ENCODE data around the gene ROGDI.

ROGDI gene

DNA sequence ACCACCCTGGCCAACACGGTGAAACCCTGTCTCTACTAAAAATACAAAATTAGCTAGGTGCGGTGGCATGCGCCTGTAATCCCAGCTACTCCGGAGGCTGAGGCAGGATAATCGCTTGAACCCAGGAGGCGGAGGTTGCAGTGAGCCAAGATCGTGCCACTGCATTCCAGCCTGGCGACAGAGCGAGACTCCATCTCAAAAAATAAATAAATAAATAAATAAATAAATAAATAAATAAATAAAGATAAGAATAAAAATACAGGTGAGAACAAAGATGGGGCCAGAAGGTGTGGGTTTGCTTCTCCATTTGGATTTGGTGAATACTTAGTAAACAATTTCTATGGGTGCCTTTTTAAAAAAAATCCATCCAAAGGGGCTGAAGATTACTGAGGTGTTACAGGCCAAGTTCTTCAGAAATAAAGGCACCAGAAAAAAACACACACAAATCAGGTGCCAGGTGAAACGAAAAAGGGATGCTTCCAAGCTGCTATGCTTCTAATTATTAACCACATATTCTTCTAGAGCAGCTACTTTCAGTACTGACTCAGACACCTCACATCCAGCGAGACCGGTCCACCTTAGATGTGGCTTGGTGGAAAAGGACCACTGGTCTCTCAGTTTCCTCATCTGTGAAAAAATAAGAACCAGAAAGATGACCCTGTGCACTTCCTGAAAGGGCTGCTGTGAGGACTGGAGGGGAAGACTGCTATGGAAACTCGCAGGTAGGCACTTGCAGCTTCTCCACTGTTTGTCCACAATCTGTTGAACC lies 35.5 kb upstream of the ROGDI start:
- H2AK5ac ChIP-seq (ENCODE audit: low read depth, low read length): no peak overlapping the region
- peaks cover 42 to 97% of the 10 kb centered on the region in 2 donors for H3K36me3 ChIP-seq (replicated peaks in 1 of 2; ENCODE audit: control insufficient read depth in 2 of 2, insufficient read depth in 2 of 2, low read length in 2 of 2)
- no peak overlapping the region for H4K91ac ChIP-seq (ENCODE audit: low read depth, low read length, poor library complexity)
- H3K18ac ChIP-seq (ENCODE audit: low read length): no peak overlapping the region
- H3K27ac ChIP-seq (replicated peaks; ENCODE audit: low read length): no peak overlapping the region
- H3K4me1 ChIP-seq (ENCODE audit: control insufficient read depth in 2 of 2, insufficient read depth in 1 of 2, low read depth in 1 of 2, low read length in 2 of 2): no peaks in the 10 kb centered on the region
- H4K8ac ChIP-seq (ENCODE audit: low read depth, low read length): no peak overlapping the region
- H3K4ac ChIP-seq (ENCODE audit: low read length): no peak overlapping the region
- no peak overlapping the region for H2BK5ac ChIP-seq (ENCODE audit: low read length)
- H2AFZ ChIP-seq (ENCODE audit: low read length): no peak overlapping the region
- H3K4me2 ChIP-seq (ENCODE audit: insufficient read depth, low read length, poor library complexity, severe bottlenecking): no peak overlapping the region
- no peaks in the 10 kb centered on the region for H3K9me3 ChIP-seq (replicated peaks in 1 of 2; ENCODE audit: control insufficient read depth in 2 of 2, insufficient read depth in 1 of 2, low read depth in 1 of 2, low read length in 2 of 2)
- no peak overlapping the region for H2BK120ac ChIP-seq (ENCODE audit: low read depth, low read length)
- no peak overlapping the region for H3K9ac ChIP-seq (ENCODE audit: low read depth, low read length, poor library complexity)
- H2BK12ac ChIP-seq (ENCODE audit: low read length): no peak overlapping the region
- no peak overlapping the region for H3K4me3 ChIP-seq (ENCODE audit: low read length in 2 of 2)
- no peak for DNase-seq (ENCODE audit: low spot score)
- no peak overlapping the region for H3K23ac ChIP-seq (ENCODE audit: low read depth, low read length, poor library complexity)
- H2BK15ac ChIP-seq (ENCODE audit: low read length): no peak overlapping the region
- WGBS, 2 donors (ENCODE audit: extremely low coverage in 2 of 2, insufficient read length in 2 of 2, insufficient replicate concordance in 1 of 2): no CpG with 5 or more reads among the region's 13 CpGs
- peaks cover 3% of the 10 kb centered on the region for H3K79me1 ChIP-seq (ENCODE audit: low read depth, low read length)
- H3K14ac ChIP-seq (ENCODE audit: low read length): no peak overlapping the region
- H3K27me3 ChIP-seq (ENCODE audit: control insufficient read depth in 3 of 3, insufficient read depth in 3 of 3, low read depth in 1 of 3, low read length in 3 of 3): no peaks in the 10 kb centered on the region

DNA sequence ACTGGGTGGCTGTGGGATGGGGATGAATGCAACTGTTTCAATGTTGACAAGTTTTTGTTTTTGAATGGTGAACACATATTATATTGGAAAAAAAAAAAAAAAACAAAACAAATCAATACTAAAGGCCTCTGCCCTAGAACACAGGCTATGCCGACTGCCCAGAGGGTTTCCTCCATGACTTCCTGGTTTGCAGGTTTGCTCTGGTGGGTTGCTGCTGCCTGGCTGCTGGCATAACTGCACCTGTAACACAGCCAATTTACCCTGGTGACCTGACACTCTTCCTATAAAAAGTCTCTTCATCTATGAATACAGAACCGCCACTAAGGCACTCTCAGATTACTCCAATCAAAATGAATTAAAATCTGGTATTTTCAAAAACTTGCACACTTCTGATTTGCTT lies 34.3 kb upstream of the ROGDI start:
- H3K36me3 ChIP-seq (replicated peaks in 1 of 2; ENCODE audit: control insufficient read depth in 2 of 2, insufficient read depth in 2 of 2, low read length in 2 of 2): peaks cover 47 to 97% of the 10 kb centered on the region in 2 donors
- no peak overlapping the region for H2BK12ac ChIP-seq (ENCODE audit: low read length)
- H3K4me2 ChIP-seq (ENCODE audit: insufficient read depth, low read length, poor library complexity, severe bottlenecking): no peak overlapping the region
- no peak overlapping the region for H3K18ac ChIP-seq (ENCODE audit: low read length)
- H3K9ac ChIP-seq (ENCODE audit: low read depth, low read length, poor library complexity): no peak overlapping the region
- H2BK15ac ChIP-seq (ENCODE audit: low read length): no peak overlapping the region
- H3K79me1 ChIP-seq (ENCODE audit: low read depth, low read length): peaks cover 3% of the 10 kb centered on the region
- no peak overlapping the region for H2AK5ac ChIP-seq (ENCODE audit: low read depth, low read length)
- no peaks in the 10 kb centered on the region for H3K4me1 ChIP-seq (ENCODE audit: control insufficient read depth in 2 of 2, insufficient read depth in 1 of 2, low read depth in 1 of 2, low read length in 2 of 2)
- no peak overlapping the region for H2AFZ ChIP-seq (ENCODE audit: low read length)
- no peak overlapping the region for H4K91ac ChIP-seq (ENCODE audit: low read depth, low read length, poor library complexity)
- no peak overlapping the region for H3K27ac ChIP-seq (replicated peaks; ENCODE audit: low read length)
- H3K4me3 ChIP-seq (ENCODE audit: low read length in 2 of 2): no peak overlapping the region
- no peak overlapping the region for H3K4ac ChIP-seq (ENCODE audit: low read length)
- no peak for DNase-seq (ENCODE audit: low spot score)
- no peak overlapping the region for H2BK5ac ChIP-seq (ENCODE audit: low read length)
- no peak overlapping the region for H2BK120ac ChIP-seq (ENCODE audit: low read depth, low read length)
- no peaks in the 10 kb centered on the region for H3K27me3 ChIP-seq (ENCODE audit: control insufficient read depth in 3 of 3, insufficient read depth in 3 of 3, low read depth in 1 of 3, low read length in 3 of 3)
- no peak overlapping the region for H4K8ac ChIP-seq (ENCODE audit: low read depth, low read length)
- H3K14ac ChIP-seq (ENCODE audit: low read length): no peak overlapping the region
- no peaks in the 10 kb centered on the region for H3K9me3 ChIP-seq (replicated peaks in 1 of 2; ENCODE audit: control insufficient read depth in 2 of 2, insufficient read depth in 1 of 2, low read depth in 1 of 2, low read length in 2 of 2)
- no peak overlapping the region for H3K23ac ChIP-seq (ENCODE audit: low read depth, low read length, poor library complexity)
- WGBS, 2 donors (ENCODE audit: extremely low coverage in 2 of 2, insufficient read length in 2 of 2, insufficient replicate concordance in 1 of 2): no CpG with 5 or more reads among the region's 2 CpGs

- H3K23ac ChIP-seq (ENCODE audit: low read depth, low read length, poor library complexity): no peak overlapping the region
- no peak for DNase-seq (ENCODE audit: low spot score)
- H3K27ac ChIP-seq (replicated peaks; ENCODE audit: low read length): no peak overlapping the region
- H3K4ac ChIP-seq (ENCODE audit: low read length): no peak overlapping the region
- H3K9ac ChIP-seq (ENCODE audit: low read depth, low read length, poor library complexity): no peak overlapping the region
- H4K8ac ChIP-seq (ENCODE audit: low read depth, low read length): no peak overlapping the region
- WGBS, 2 donors (ENCODE audit: extremely low coverage in 2 of 2, insufficient read length in 2 of 2, insufficient replicate concordance in 1 of 2): no CpG with 5 or more reads among the region's 1 CpG
- H4K91ac ChIP-seq (ENCODE audit: low read depth, low read length, poor library complexity): no peak overlapping the region
- no peak overlapping the region for H3K4me2 ChIP-seq (ENCODE audit: insufficient read depth, low read length, poor library complexity, severe bottlenecking)
- H2BK12ac ChIP-seq (ENCODE audit: low read length): no peak overlapping the region
- H3K18ac ChIP-seq (ENCODE audit: low read length): no peak overlapping the region
- H3K36me3 ChIP-seq (replicated peaks in 1 of 2; ENCODE audit: control insufficient read depth in 2 of 2, insufficient read depth in 2 of 2, low read length in 2 of 2): peaks cover 50 to 95% of the 10 kb centered on the region in 2 donors
- peaks cover 3% of the 10 kb centered on the region for H3K79me1 ChIP-seq (ENCODE audit: low read depth, low read length)
- H3K14ac ChIP-seq (ENCODE audit: low read length): no peak overlapping the region
- no peak overlapping the region for H2BK120ac ChIP-seq (ENCODE audit: low read depth, low read length)
- no peak overlapping the region for H2BK5ac ChIP-seq (ENCODE audit: low read length)
- H2AFZ ChIP-seq (ENCODE audit: low read length): no peak overlapping the region
- no peak overlapping the region for H3K4me3 ChIP-seq (ENCODE audit: low read length in 2 of 2)
- no peak overlapping the region for H2AK5ac ChIP-seq (ENCODE audit: low read depth, low read length)
- no peaks in the 10 kb centered on the region for H3K27me3 ChIP-seq (ENCODE audit: control insufficient read depth in 3 of 3, insufficient read depth in 3 of 3, low read depth in 1 of 3, low read length in 3 of 3)
- no peaks in the 10 kb centered on the region for H3K4me1 ChIP-seq (ENCODE audit: control insufficient read depth in 2 of 2, insufficient read depth in 1 of 2, low read depth in 1 of 2, low read length in 2 of 2)
- H2BK15ac ChIP-seq (ENCODE audit: low read length): no peak overlapping the region
- peaks cover 0 to 1% of the 10 kb centered on the region in 2 donors for H3K9me3 ChIP-seq (replicated peaks in 1 of 2; ENCODE audit: control insufficient read depth in 2 of 2, insufficient read depth in 1 of 2, low read depth in 1 of 2, low read length in 2 of 2)
Observed at GRCh38 chr16:4833584-4833983, 31.2 kb upstream of the ROGDI start.

DNA sequence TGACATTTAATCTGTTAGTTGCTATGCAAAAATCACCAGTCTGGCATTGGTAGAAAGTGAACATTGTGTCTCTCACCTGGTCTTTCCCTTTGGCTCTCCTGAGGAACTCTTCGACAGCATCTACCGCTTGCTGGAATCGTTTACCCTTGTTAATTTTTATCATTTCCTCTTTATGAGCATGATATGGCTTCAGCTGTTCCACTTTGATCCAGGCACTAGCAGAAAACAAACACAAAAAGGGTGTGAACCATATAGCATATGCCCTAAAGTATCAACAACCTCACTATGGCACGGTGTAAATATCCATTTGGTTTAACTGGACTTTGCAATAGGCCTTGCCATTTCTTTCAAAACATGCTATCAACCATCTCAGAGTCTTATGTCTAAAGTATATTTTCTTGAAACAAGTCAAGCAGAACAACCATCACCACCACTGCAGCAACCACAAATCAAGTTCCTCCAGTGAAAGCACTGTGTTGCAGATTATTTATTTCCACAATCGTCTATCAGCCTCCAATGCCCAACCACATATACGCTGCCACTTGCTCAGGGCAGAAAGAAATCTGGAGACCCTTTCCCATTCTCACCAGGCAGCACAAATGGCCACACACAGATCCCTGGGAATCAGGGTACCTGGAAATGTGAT lies 30.4 kb upstream of the ROGDI start:
- Histone ChIP-seq H4K91ac (ENCODE audit: low read depth, low read length, poor library complexity) (no peak overlapping the region), H2BK12ac (ENCODE audit: low read length) (no peak overlapping the region), H3K79me1 (ENCODE audit: low read depth, low read length) (peaks cover 3% of the 10 kb centered on the region), H3K9ac (ENCODE audit: low read depth, low read length, poor library complexity) (no peak overlapping the region), H3K14ac (ENCODE audit: low read length) (no peak overlapping the region), H2AFZ (ENCODE audit: low read length) (no peak overlapping the region), H3K36me3 (replicated peaks in 1 of 2; ENCODE audit: control insufficient read depth in 2 of 2, insufficient read depth in 2 of 2, low read length in 2 of 2) (peaks cover 49 to 93% of the 10 kb centered on the region in 2 donors), H4K8ac (ENCODE audit: low read depth, low read length) (no peak overlapping the region), H3K18ac (ENCODE audit: low read length) (no peak overlapping the region), H3K27me3 (ENCODE audit: control insufficient read depth in 3 of 3, insufficient read depth in 3 of 3, low read depth in 1 of 3, low read length in 3 of 3) (no peaks in the 10 kb centered on the region), H3K4me1 (ENCODE audit: control insufficient read depth in 2 of 2, insufficient read depth in 1 of 2, low read depth in 1 of 2, low read length in 2 of 2) (no peaks in the 10 kb centered on the region), H2BK15ac (ENCODE audit: low read length) (no peak overlapping the region), H3K27ac (replicated peaks; ENCODE audit: low read length) (no peak overlapping the region), H2BK5ac (ENCODE audit: low read length) (no peak overlapping the region), H3K23ac (ENCODE audit: low read depth, low read length, poor library complexity) (no peak overlapping the region), H3K4me2 (ENCODE audit: insufficient read depth, low read length, poor library complexity, severe bottlenecking) (no peak overlapping the region), H3K4ac (ENCODE audit: low read length) (no peak overlapping the region), H2BK120ac (ENCODE audit: low read depth, low read length) (no peak overlapping the region), H3K4me3 (ENCODE audit: low read length in 2 of 2) (no peak overlapping the region), H3K9me3 (replicated peaks in 1 of 2; ENCODE audit: control insufficient read depth in 2 of 2, insufficient read depth in 1 of 2, low read depth in 1 of 2, low read length in 2 of 2) (peaks cover 0 to 1% of the 10 kb centered on the region in 2 donors), H2AK5ac (ENCODE audit: low read depth, low read length) (no peak overlapping the region)
- WGBS, 2 donors (ENCODE audit: extremely low coverage in 2 of 2, insufficient read length in 2 of 2, insufficient replicate concordance in 1 of 2): no CpG with 5 or more reads among the region's 6 CpGs
- no peak for DNase-seq (ENCODE audit: low spot score)
